Activated T-cell treated with anti-CD3 and anti-CD28 coated beads for 4 hours (primary cell): Measurements from ENCODE around the gene BTBD3.

Experiments
- DNase-seq: peaks from one replicate; pipeline ENCODE4 v3.0.0-alpha.2; 2020

BTBD3 gene

GRCh38 chr20:11972478-11972877 lies 54.8 kb downstream of the BTBD3 start:
- no peak for DNase-seq
